Loucy (cell line): ENCODE results near the gene HSD17B14.

Experiments used
- CTCF ChIP-seq: fragments of 200-600 bp; sonication (generic); conservative IDR thresholded peaks from 2 replicates; pipeline ENCODE4 v1.5.1; 2014; ENCODE audit warnings: mild to moderate bottlenecking, antibody characterized with exemption, low read length
- EZH2phosphoT487 ChIP-seq: fragments of 200-600 bp; IDR thresholded peaks from 2 replicates; pipeline ENCODE4 v1.6.1; 2018; ENCODE audit warnings: antibody characterized with exemption, mild to moderate bottlenecking, moderate library complexity, borderline replicate concordance

DNA sequence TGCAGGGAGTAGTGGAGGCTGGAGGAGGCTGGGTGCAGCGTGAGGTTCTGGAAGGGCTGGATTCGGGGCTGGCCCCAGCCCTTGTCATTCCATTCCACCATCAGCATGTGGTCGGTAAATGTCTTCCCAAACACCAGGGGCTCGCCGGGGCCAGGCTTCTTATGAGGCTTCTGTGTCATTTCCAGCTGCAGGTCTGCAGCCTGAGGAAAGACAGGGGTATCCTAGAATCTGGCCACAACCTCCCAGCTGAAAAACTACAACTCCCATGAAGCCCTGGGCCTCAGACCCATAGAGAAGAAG, 29.8 kb downstream of the HSD17B14 start:
- TF ChIP-seq CTCF: no peak
- TF ChIP-seq EZH2phosphoT487: no peak
